ENCODE results near the gene CIAO2A.

GRCh38 chr15:64136347-64136746, 42.7 kb upstream of the CIAO2A start:
- no peak for TF ChIP-seq CTCF (conservative IDR thresholded peaks at IDR 0.05 in 1 of 2, IDR thresholded peaks at IDR 0.05 in 1 of 2; ENCODE audit: extremely low read depth in 1 of 2, insufficient read depth in 1 of 2, low read depth in 1 of 2, low read length in 2 of 2)
- no peak for TF ChIP-seq EZH2 (IDR thresholded peaks at IDR 0.05; ENCODE audit: borderline replicate concordance, low read length)

Measured in mammary epithelial cell (primary cell).